Osteocyte (in vitro differentiated cells): ENCODE results near the gene NMRK2. TPM values are rescaled to one million over a fixed set of nuclear protein-coding genes. Genes with fewer than 3 reads are reported as not detected.

Experiments
- DNase-seq: peaks from one replicate; pipeline ENCODE4 v3.0.0; 2021; ENCODE audit warnings: mixed read lengths; ENCODE audit not compliant: unreplicated experiment; ENCODE audit errors: extremely low spot score
- H3K27ac Mint-ChIP-seq: one replicate; pipeline ENCODE4 v1.8.0; 2021; ENCODE audit warnings: mild to moderate bottlenecking, mixed read lengths; ENCODE audit not compliant: unreplicated experiment
- H3K27me3 Mint-ChIP-seq: one replicate; pipeline ENCODE4 v1.8.0; 2021; ENCODE audit warnings: mixed read lengths; ENCODE audit not compliant: unreplicated experiment
- H3K36me3 Mint-ChIP-seq: one replicate; pipeline ENCODE4 v1.8.0; 2021; ENCODE audit warnings: mixed read lengths; ENCODE audit not compliant: unreplicated experiment
- H3K4me1 Mint-ChIP-seq: one replicate; pipeline ENCODE4 v1.8.0; 2021; ENCODE audit warnings: mixed read lengths; ENCODE audit not compliant: unreplicated experiment
- H3K4me3 Mint-ChIP-seq: one replicate; pipeline ENCODE4 v1.8.0; 2021; ENCODE audit warnings: mild to moderate bottlenecking, moderate library complexity, mixed read lengths; ENCODE audit not compliant: unreplicated experiment
- H3K9me3 Mint-ChIP-seq: one replicate; pipeline ENCODE4 v1.8.0; 2021; ENCODE audit warnings: mixed read lengths; ENCODE audit not compliant: unreplicated experiment
- CTCF ChIP-seq: fragments of 200-600 bp; sonication (generic); IDR thresholded peaks from 2 replicates; pipeline ENCODE4 v1.5.0; 2021; ENCODE audit warnings: antibody characterized with exemption, mild to moderate bottlenecking, moderate library complexity
- total RNA-seq: library from RNA; stranded (reverse); gene quantifications from 2 replicates; pipeline ENCODE4 v1.2.1, GENCODE V29; 2021

NMRK2 gene
- total RNA-seq, 1 donor from 2014 or later = not detected

DNA sequence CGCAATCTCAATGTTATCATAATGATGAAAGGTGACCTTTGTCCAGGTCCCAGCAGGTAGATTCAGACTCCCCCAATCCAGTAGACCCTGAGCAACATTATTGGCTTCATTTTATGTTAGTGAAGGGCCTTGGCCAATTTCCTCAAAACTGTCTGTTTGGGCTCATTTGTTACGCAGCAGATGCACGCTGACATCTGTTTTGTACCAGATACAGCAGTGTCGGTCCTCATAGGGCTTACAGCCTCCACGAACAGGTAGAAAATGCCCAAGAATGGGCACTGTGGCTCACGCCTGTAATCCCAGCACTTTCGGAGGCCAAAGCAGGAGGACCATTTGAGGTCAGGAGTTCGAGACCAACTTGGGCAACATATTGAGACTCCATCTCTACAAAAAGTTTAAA, 13.1 kb upstream of the NMRK2 start:
- no peaks in the 10 kb centered on the region for H3K36me3 Mint-ChIP-seq
- no peak for TF ChIP-seq CTCF

DNA sequence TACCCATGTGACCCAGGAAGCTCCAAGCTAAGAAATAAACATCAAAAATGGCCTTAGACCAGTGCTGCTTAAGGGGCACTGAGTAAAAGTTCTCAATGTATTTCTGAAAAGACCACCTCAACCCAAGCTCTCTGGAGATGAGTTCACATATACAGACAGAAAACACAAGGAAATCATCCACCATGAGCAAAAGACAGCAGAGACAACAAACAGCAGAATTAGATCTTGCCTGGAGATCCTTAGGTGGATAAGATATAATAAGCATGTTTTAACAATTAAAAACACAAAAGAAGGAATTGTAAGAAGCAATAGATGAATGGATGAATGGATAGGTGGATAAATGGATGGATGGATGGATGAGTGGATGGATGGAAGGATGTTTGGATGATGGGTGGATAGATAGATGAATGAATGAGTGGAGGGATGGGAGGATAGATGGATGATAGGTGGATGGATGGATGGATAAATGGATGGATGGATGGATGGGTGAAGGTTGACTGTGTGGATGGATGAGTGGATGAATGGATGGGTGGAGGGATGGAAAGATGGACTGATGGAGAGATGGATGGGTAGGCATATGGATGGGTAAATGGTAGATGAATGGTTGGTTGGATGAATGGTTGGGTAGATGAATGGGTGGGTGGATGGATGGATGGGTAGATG, 9.6 kb upstream of the NMRK2 start:
- no peak for DNase-seq
- no peak overlapping the region for H3K27ac Mint-ChIP-seq
- H3K9me3 Mint-ChIP-seq = peaks cover 5% of the 10 kb centered on the region
- H3K4me1 Mint-ChIP-seq = no peaks in the 10 kb centered on the region
- no peaks in the 10 kb centered on the region for H3K36me3 Mint-ChIP-seq
- TF ChIP-seq CTCF = no peak
- H3K4me3 Mint-ChIP-seq = no peak overlapping the region
- H3K27me3 Mint-ChIP-seq = peaks cover 4% of the 10 kb centered on the region

More for the DNA sequence above, 13.1 kb upstream of the NMRK2 start:
- Mint-ChIP-seq H3K27ac (no peak overlapping the region), H3K4me1 (no peaks in the 10 kb centered on the region), H3K4me3 (no peak overlapping the region), H3K27me3 (peaks cover 4% of the 10 kb centered on the region), H3K9me3 (peaks cover 5% of the 10 kb centered on the region)
- DNase-seq = no peak

DNA sequence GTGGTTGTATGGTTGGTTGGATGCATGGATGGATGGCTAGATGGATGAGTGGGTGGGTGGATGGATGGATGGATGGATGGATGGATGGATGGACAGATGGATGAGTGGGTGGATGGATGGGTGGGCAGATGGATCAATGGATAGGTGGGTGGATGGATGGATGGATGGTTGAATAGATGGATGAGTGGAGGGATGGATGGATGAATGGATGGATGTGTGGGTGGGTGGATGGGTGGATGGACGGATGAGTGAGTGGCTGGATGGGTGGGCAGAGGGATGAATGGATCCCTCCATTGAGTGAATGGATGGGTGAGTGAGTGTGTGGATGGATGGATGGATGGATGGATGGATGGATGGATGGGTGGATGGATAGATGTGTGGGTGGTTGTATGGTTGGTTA, 9.0 kb upstream of the NMRK2 start:
- no peak for TF ChIP-seq CTCF

DNA sequence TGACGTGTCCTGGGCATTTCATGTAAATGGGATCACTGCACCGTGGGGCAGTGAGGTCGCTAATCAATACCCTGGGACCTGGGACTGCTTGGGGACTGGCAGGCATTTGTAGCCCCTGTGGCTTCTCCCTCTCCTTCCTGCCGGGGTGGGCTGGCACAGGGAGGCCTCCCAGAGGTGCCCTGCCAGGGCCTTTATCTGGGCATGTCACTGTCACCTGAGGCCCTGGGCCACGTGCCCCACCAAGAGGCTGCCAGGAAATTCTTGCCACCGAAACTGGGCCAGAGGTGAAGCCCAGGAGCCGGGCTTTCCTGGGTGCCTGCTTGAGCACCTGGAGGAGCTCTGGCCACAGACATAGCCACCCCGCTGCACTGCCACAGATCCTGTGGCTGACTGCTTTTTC, 1.8 kb upstream of the NMRK2 start:
- DNase-seq = no peak
- no peaks in the 10 kb centered on the region for H3K4me1 Mint-ChIP-seq

More for the DNA sequence above, 9.0 kb upstream of the NMRK2 start:
- no peaks in the 10 kb centered on the region for H3K36me3 Mint-ChIP-seq
- H3K4me3 Mint-ChIP-seq = no peak overlapping the region
- no peaks in the 10 kb centered on the region for H3K4me1 Mint-ChIP-seq
- H3K27ac Mint-ChIP-seq = no peak overlapping the region
- no peak for DNase-seq
- peaks cover 4% of the 10 kb centered on the region for H3K27me3 Mint-ChIP-seq
- H3K9me3 Mint-ChIP-seq = peaks cover 5% of the 10 kb centered on the region

More for the DNA sequence above, 1.8 kb upstream of the NMRK2 start:
- H3K4me3 Mint-ChIP-seq = no peak overlapping the region
- no peaks in the 10 kb centered on the region for H3K9me3 Mint-ChIP-seq
- H3K36me3 Mint-ChIP-seq = peaks cover 2% of the 10 kb centered on the region
- H3K27ac Mint-ChIP-seq = no peak overlapping the region
- H3K27me3 Mint-ChIP-seq = peaks cover 25% of the 10 kb centered on the region
- no peak for TF ChIP-seq CTCF
